Gastroesophageal sphincter (tissue), 4 donors: ENCODE data around the gene LPIN1. TPM values are rescaled to one million over a fixed set of nuclear protein-coding genes. Genes with fewer than 3 reads are reported as not detected.

ENCODE experiments used
- ATAC-seq: fragments of 150-250 bp; one replicate; pipeline ENCODE4 v1.9.1; 2016; ENCODE audit warnings: mild to moderate bottlenecking, moderate library complexity
- H3K27ac ChIP-seq, 4 donors: fragments of 200-600 bp; sonication (generic) in 3 of 4; 1 replicate in 3 of 4; 2 replicates in 1 of 4; pipeline ENCODE4 v1.5.1; 2016 to 2019
- H3K27me3 ChIP-seq: fragments of 200-600 bp; sonication (generic); one replicate; pipeline ENCODE4 v1.5.1; 2019
- H3K36me3 ChIP-seq, 2 donors: fragments of 200-600 bp; sonication (generic); one replicate each; pipeline ENCODE4 v1.5.1; 2019; ENCODE audit warnings: control low read depth in 1 of 2
- H3K4me1 ChIP-seq, 3 donors: fragments of 200-600 bp; sonication (generic); 1 replicate in 2 of 3; 2 replicates in 1 of 3; pipeline ENCODE4 v1.5.1; 2016 to 2019; ENCODE audit warnings: control low read depth in 2 of 3
- H3K4me3 ChIP-seq, 2 donors: fragments of 200-600 bp; sonication (generic); one replicate each; pipeline ENCODE4 v1.5.1; 2019; ENCODE audit warnings: mild to moderate bottlenecking in 1 of 2, moderate library complexity in 1 of 2
- H3K9me3 ChIP-seq, 3 donors: fragments of 200-600 bp; sonication (generic); one replicate each; pipeline ENCODE4 v1.5.1; 2017 to 2019; ENCODE audit warnings: control low read depth in 2 of 3
- CTCF ChIP-seq, 4 experiments: fragments of 200-600 bp in 2 of 4; fragments of 450-650 bp in 2 of 4; sonication (generic) in 1 of 4; IDR thresholded peaks; one replicate each; pipeline ENCODE4 v1.5.1; 2017 to 2019; ENCODE audit warnings: antibody characterized with exemption in 4 of 4, mild to moderate bottlenecking in 2 of 4, moderate library complexity in 2 of 4
- EP300 ChIP-seq: sonication (generic); formaldehyde crosslinking; IDR thresholded peaks from one replicate; pipeline ENCODE4 v1.6.1; 2017; ENCODE audit warnings: antibody characterized with exemption, mild to moderate bottlenecking
- POLR2A ChIP-seq, 2 donors: fragments of 450-650 bp; IDR thresholded peaks; one replicate each; pipeline ENCODE4 v1.6.1; 2017; ENCODE audit warnings: antibody characterized with exemption in 2 of 2, mild to moderate bottlenecking in 2 of 2, moderate library complexity in 1 of 2
- POLR2AphosphoS5 ChIP-seq: sonication (generic); formaldehyde crosslinking; IDR thresholded peaks from one replicate; pipeline ENCODE4 v1.6.1; 2017; ENCODE audit warnings: antibody characterized with exemption
- WGBS, 2 donors: methylation state at CpG; one replicate each; pipeline ENCODE4 v1.1.5; 2018; ENCODE audit warnings: low coverage in 1 of 2; 5-methylcytosine and 5-hydroxymethylcytosine counted together
- total RNA-seq, 4 donors: library from RNA; depleted of rRNA; stranded (reverse); fragments of >200 nt; gene quantifications; one replicate each; pipeline ENCODE4 v1.1.0, GENCODE V29; 2016

Gene LPIN1
- total RNA-seq, 4 donors from 2014 or later = 47.3 to 70.1 (median 50.0) TPM

- H3K9me3 ChIP-seq = peaks cover 0 to 3% (median 0%) of the 10 kb centered on the region in 3 donors
- no peak for TF ChIP-seq POLR2AphosphoS5
- no peak for TF ChIP-seq CTCF (IDR thresholded peaks at IDR 0.05)
- TF ChIP-seq EP300 = no peak
- H3K27ac ChIP-seq = no peak overlapping the region
- no peaks in the 10 kb centered on the region for H3K27me3 ChIP-seq
- H3K4me3 ChIP-seq = no peak overlapping the region
- H3K36me3 ChIP-seq = peaks cover 0 to 16% of the 10 kb centered on the region in 2 donors
- peaks cover 5 to 25% (median 13%) of the 10 kb centered on the region in 3 donors for H3K4me1 ChIP-seq
- no peak for ATAC-seq
- WGBS, 2 donors = 91 to 92% methylated on average over 5 of the region's 5 CpGs
Observed at GRCh38 chr2:11831415-11831814, 85.0 kb downstream of the LPIN1 start.

- 70 to 94% methylated on average over 2 to 3 of the region's 5 CpGs for WGBS, 2 donors
Observed at GRCh38 chr2:11832531-11832930, 86.1 kb downstream of the LPIN1 start.

GRCh38 chr2:11833601-11834000 is 87.2 kb downstream of the LPIN1 start:
- 100% methylated on average over 1 of the region's 6 CpGs for WGBS, 2 donors
- TF ChIP-seq CTCF (IDR thresholded peaks at IDR 0.05) (no peak), POLR2AphosphoS5 (no peak), EP300 (no peak), POLR2A (IDR thresholded peaks at IDR 0.05) (no peak)
- H3K27ac ChIP-seq = no peak overlapping the region
- H3K4me3 ChIP-seq = no peak overlapping the region
- peaks cover 7% of the 10 kb centered on the region for H3K27me3 ChIP-seq
- peaks cover 0 to 3% (median 0%) of the 10 kb centered on the region in 3 donors for H3K9me3 ChIP-seq
- H3K4me1 ChIP-seq = peaks cover 5 to 25% (median 13%) of the 10 kb centered on the region in 3 donors
- H3K36me3 ChIP-seq = no peaks in the 10 kb centered on the region
- ATAC-seq = no peak

More at GRCh38 chr2:11832531-11832930, 86.1 kb downstream of the LPIN1 start:
- ATAC-seq = no peak
- Histone ChIP-seq H3K27ac (no peak overlapping the region), H3K4me3 (no peak overlapping the region), H3K36me3 (peaks cover 0 to 6% of the 10 kb centered on the region in 2 donors), H3K4me1 (peaks cover 5 to 25% (median 13%) of the 10 kb centered on the region in 3 donors), H3K9me3 (peaks cover 0 to 3% (median 0%) of the 10 kb centered on the region in 3 donors), H3K27me3 (no peaks in the 10 kb centered on the region)
- TF ChIP-seq POLR2A (IDR thresholded peaks at IDR 0.05) = no peak
- no peak for TF ChIP-seq CTCF (IDR thresholded peaks at IDR 0.05)
- no peak for TF ChIP-seq EP300

GRCh38 chr2:11835403-11835802 is 89.0 kb downstream of the LPIN1 start:
- Histone ChIP-seq H3K27ac (no peak overlapping the region), H3K4me1 (peaks cover 0 to 8% (median 0%) of the 10 kb centered on the region in 3 donors), H3K27me3 (peaks cover 11% of the 10 kb centered on the region), H3K9me3 (peaks cover 0 to 3% (median 0%) of the 10 kb centered on the region in 3 donors), H3K36me3 (no peaks in the 10 kb centered on the region), H3K4me3 (no peak overlapping the region)
- ATAC-seq = no peak
- no peak for TF ChIP-seq POLR2A (IDR thresholded peaks at IDR 0.05)
- TF ChIP-seq POLR2AphosphoS5 = no peak
- no peak for TF ChIP-seq EP300
- no peak for TF ChIP-seq CTCF (IDR thresholded peaks at IDR 0.05)
- WGBS, 2 donors = 92 to 94% methylated on average over 3 to 4 of the region's 4 CpGs

- no peaks in the 10 kb centered on the region for H3K36me3 ChIP-seq
- no peaks in the 10 kb centered on the region for H3K4me1 ChIP-seq
- no peak for TF ChIP-seq EP300
- TF ChIP-seq CTCF (IDR thresholded peaks at IDR 0.05) = no peak
- no peak for TF ChIP-seq POLR2A (IDR thresholded peaks at IDR 0.05)
- TF ChIP-seq POLR2AphosphoS5 = no peak
- H3K4me3 ChIP-seq = no peak overlapping the region
- H3K27me3 ChIP-seq = peaks cover 11% of the 10 kb centered on the region
- no peak overlapping the region for H3K27ac ChIP-seq
- no peak for ATAC-seq
- H3K9me3 ChIP-seq = peaks cover 0 to 3% (median 0%) of the 10 kb centered on the region in 3 donors
- WGBS, 2 donors = 81 to 83% methylated on average over 3 to 4 of the region's 7 CpGs
Observed at GRCh38 chr2:11836647-11837219, 90.3 kb downstream of the LPIN1 start.
